Measurements from ENCODE around the gene PTPRM.
"Not testable (repeated sequence)": the region's sequence is repeated elsewhere in the genome, so short reads cannot be mapped to it uniquely, and the experiment has no call there.

The PTPRM gene

GRCh38 chr18:7950380-7951136 lies 383.4 kb downstream of the PTPRM start:
- peak; percentile 56 for DNase-seq (ENCODE audit: low spot score)

DNA sequence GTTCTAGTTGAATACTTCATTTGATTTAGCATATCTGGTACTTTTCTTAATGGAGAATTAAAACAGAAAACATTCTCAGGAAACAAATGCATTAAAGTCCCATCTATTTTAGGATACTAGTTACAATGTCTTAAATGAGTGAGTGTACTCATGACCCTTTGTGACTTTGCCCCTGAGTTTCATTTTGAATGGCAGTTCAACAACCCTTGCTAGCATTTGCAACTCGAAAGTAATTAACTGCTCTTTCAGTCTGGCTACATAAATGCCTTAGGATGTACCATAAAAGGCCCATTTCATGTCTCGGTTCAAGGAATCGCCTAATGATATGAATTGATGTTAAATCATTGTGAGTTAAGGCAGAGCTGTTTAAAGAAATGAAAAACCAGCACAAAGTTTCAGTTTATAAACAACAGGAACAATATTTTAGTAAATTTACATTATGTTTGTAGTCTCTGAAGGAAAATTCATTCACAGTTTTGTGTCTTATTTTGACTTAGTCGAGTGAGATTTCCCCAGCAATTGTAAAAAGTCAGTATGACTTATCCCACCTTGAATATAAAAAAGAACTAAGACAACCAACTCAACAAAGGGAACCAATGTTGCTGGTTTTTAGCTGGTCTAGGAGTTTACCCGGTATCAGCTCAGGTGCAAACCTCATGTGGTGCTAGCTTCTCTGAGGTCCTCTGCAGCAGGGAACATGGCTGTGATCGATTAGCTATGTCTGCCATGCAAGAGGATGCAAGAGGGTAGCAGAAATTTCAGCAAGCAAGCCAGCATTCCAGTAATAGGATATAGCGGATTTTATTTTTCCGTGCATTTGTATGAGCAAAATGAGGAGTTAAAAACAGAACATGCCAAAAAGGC lies 386.2 kb downstream of the PTPRM start:
- DNase-seq (ENCODE audit: low spot score), result no peak

DNA sequence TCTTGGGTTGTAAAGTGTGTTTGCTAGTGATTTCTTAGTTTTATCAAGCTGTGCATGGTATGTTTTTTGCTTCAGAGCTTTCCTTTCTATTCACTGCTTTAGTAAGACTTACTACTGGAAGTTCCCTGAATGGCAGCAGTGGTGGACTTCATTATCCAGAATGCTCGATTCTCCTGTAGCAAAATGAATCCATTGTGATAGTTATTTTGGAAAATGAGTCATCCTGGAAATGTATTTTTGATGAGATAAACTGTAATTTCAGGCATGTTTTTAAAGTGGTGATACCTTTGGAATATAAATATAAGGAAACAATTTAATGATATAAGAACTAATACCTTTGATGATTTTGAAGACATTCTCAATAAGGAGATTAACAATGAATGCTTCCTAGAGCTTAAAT lies 387.1 kb downstream of the PTPRM start:
- DNase-seq (ENCODE audit: low spot score), result no peak

- no peak for DNase-seq (ENCODE audit: low spot score)
Measured at GRCh38 chr18:7955175-7955574, 388.1 kb downstream of the PTPRM start.

GRCh38 chr18:7957297-7957696 lies 390.2 kb downstream of the PTPRM start:
- no peak for DNase-seq (ENCODE audit: low spot score)

- peak; percentile 12 for DNase-seq (ENCODE audit: low spot score)
Measured at GRCh38 chr18:7958081-7958896, 391.2 kb downstream of the PTPRM start.

DNA sequence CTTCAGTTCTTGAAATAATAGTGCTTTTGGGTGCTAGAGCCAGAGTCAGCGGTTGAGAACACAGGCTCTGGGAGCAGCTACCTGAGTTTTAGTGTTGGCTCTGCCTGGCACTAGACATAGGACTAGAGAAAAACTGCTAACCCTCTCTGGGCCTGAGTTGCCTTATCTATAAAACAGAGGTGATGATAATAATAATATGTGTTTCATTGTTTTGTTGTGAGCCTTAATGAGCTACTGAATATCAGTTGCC lies 391.7 kb downstream of the PTPRM start:
- DNase-seq (ENCODE audit: low spot score), result no peak

GRCh38 chr18:7966682-7967081 lies 399.6 kb downstream of the PTPRM start:
- DNase-seq (ENCODE audit: low spot score), result not testable (repeated sequence)

- no peak for DNase-seq (ENCODE audit: low spot score)
Measured at GRCh38 chr18:7974200-7974874, 407.2 kb downstream of the PTPRM start.

- no peak for DNase-seq (ENCODE audit: low spot score)
Measured at GRCh38 chr18:7977897-7978296, 410.8 kb downstream of the PTPRM start.

DNA sequence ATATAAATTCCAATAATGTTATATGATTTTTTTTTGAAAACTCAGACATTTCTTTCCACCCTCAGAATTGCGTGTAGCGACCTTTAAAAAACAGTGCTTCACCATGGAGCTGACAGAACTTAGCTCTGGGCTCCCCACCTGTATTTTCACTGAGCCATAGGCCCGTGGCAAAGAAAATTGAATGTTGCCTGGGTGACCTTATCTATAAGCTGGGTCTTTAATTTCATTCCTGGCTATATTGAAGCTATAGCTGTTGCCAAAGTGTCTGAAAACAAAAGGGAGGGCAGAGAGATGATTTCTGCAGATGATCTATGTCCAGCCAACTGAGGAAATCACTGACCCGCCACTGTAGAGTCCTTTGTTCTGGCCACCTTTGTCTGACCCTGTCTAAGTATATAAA lies 411.7 kb downstream of the PTPRM start:
- DNase-seq (ENCODE audit: low spot score), result no peak

DNA sequence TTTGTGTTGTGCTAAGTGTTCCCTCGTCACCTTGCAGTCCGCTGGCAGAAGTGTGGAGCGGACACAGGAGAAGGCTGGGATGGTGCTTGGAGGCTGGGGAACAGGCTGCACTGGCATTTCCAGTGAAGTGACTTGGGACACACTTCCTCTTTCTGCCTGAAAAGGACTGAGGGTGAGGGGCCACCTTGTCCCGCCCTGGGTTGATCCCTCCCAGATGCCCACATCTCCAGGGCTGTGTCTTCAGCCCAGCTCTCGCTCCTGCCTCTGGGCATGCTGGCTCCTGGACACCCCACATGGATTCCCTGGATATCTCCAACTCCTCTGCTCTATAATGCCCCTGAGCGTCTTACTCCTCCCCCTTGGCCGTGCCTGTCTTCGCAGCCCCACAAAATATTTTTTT lies 412.6 kb downstream of the PTPRM start:
- no peak for DNase-seq (ENCODE audit: low spot score)

DNA sequence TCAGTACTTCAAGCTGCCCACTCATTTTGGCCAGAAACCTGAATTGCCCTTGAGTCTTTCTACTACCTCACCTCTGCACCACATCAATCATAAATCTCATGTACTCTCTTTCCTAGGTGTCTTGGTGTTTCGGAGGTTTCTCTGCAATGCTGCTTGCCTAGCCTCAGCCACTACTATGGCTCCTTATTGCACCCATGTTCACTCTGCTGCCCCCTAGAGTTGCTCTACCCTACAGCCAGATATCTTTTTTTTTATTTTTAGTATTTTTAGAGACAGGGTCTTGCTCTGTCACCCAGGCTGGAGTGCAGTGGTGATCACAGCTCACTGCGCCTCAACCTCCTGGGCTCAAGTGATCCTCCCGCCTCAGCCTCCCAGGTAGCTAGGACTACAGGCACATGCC lies 413.0 kb downstream of the PTPRM start:
- no peak for DNase-seq (ENCODE audit: low spot score)

GRCh38 chr18:7980656-7981055 lies 413.5 kb downstream of the PTPRM start:
- no peak for DNase-seq (ENCODE audit: low spot score)

DNA sequence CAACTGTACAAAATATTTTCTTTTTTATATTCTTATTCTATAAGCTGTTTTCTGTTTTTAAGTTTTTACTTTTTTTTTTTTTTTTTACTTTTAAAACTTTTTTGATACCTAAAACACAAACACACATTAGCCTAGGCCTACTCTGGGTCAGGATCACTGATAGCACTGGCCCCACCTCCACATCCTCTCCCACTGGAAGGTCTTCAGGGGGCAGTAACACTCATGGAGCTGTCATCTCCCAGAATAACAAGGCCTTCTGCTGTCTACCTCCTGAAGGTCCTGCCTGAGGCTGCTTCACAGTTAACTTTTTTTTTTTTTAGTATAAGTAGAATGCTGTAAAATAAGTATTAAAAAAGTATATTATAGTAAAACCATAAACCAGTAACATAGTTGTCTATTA lies 415.1 kb downstream of the PTPRM start:
- no peak for DNase-seq (ENCODE audit: low spot score)

- no peak for DNase-seq (ENCODE audit: low spot score)
Measured at GRCh38 chr18:7987284-7987976, 420.3 kb downstream of the PTPRM start.

GRCh38 chr18:7990670-7991069 lies 423.6 kb downstream of the PTPRM start:
- DNase-seq (ENCODE audit: low spot score), result no peak

- no peak for DNase-seq (ENCODE audit: low spot score)
Measured at GRCh38 chr18:8001711-8002301, 434.7 kb downstream of the PTPRM start.

GRCh38 chr18:8003878-8004675 lies 437.0 kb downstream of the PTPRM start:
- DNase-seq (ENCODE audit: low spot score), result no peak

- DNase-seq (ENCODE audit: low spot score), result no peak
Measured at GRCh38 chr18:8004792-8005191, 437.7 kb downstream of the PTPRM start.
